SK-N-MC (cell line): ENCODE measurements around the gene PRKAR2A.

Experiments used
- EZH2 ChIP-seq: fragments of 200-600 bp; sonication (generic); IDR thresholded peaks from one replicate; pipeline ENCODE4 v1.6.1; 2017; ENCODE audit warnings: antibody characterized with exemption
- FOXP2 ChIP-seq: optimal IDR thresholded peaks from 2 replicates; pipeline ENCODE3; 2011; ENCODE audit warnings: mild to moderate bottlenecking, moderate library complexity; ENCODE audit not compliant: insufficient read depth; ENCODE audit errors: extremely low read length, control extremely low read depth
- POLR2AphosphoS5 ChIP-seq: IDR thresholded peaks from 2 replicates; pipeline ENCODE4 v1.6.1; 2012; ENCODE audit warnings: mild to moderate bottlenecking, low read depth, low read length, borderline replicate concordance

DNA sequence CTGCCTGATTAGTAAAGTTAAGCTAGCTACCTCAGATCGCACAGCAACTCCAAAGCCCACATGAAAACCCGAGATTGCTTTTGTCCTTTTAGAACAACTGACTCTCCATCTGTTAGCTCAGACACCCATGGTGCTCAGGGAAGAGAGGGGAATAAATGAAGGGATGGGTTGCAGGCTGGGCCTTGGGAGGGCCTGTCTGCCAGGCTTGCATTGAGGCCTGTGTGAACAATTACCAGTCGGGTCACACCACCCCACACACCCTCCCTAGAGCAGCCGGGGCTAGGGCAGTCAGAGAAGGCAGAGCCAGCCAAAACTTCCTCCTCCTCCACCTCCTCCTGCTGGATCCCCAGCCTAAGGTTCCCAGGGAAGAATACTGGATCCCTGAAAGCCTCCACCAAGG is 8.8 kb upstream of the PRKAR2A start:
- TF ChIP-seq EZH2 (no peak), POLR2AphosphoS5 (no peak), FOXP2 (no peak)
